A204.1 (cell line): ENCODE results near the gene L3MBTL4.
"Not testable (repeated sequence)": the region's sequence is repeated elsewhere in the genome, so short reads cannot be mapped to it uniquely, and the experiment has no call there.

Experiments used
- FAIRE-seq: peaks from 2 replicates; lab custom pipeline; 2012; peaks lifted over from hg19 to GRCh38; lab: Jason Lieb, UNC

L3MBTL4 gene

DNA sequence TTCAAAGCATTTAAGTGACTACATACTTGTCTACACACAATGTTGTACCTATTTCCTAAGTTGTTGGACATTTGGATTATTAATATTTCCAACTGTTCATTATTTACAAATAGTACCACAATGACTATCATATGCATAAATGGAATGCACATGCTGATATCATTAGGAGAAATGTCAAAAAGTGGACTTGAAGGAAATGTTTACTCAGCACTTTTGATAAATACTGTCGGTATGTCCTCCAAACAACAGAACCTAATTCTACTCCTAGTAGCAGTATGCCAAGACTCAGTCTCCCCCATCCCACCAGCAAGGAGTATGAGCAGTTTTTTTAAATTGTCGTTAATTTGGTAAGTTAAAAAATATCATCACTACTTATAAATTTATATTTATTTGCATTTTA, 116.8 kb downstream of the L3MBTL4 start:
- FAIRE-seq: no peak

DNA sequence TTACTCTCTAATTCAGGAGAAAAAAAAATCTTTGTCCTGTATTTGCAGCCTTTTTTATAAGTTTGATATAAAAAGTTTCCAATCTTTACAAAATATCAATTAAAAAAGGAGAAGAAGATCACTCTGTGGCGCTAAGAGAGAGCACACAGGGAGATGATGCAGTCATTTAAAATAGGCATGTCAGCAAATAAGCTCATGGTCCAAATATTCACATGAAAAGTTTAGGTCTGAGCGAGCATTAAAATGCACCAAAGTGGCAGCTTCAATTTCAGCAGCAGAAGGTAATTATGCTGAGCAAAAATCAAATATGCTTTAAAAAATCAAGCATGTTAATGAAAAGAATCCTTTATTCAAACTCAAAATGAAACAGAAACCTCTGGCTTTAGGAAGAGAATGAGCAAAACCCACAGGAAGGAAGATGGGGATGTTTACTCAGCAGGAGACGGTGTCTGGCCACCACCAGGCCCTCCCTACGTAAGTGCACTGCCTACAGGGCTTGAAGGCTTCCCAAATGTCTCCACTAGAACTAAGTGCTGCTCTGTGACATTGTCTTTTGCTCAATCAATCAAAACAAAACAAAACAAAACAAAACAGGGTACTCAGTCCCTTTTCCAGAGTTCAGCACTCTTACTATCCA, 120.4 kb downstream of the L3MBTL4 start:
- FAIRE-seq: no peak

DNA sequence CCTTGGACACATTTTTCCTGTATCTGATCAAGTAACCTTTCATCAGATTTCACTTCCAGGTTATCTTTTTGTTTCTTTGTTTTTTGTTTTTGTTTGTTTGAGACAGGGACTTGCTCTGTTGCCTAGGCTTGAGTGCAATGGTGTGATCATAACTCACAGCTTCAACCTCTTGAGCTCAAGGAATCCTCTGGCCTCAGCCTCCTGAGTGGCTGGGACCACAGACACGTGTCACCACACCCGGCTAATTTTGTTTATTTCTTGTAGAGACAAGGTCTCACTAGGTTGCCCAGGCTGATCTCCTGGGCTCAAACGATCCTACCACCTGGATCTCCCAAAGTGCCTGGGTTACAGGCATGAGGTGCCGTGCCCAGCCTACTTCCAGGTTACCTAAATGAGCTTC, 124.9 kb downstream of the L3MBTL4 start:
- no peak for FAIRE-seq

DNA sequence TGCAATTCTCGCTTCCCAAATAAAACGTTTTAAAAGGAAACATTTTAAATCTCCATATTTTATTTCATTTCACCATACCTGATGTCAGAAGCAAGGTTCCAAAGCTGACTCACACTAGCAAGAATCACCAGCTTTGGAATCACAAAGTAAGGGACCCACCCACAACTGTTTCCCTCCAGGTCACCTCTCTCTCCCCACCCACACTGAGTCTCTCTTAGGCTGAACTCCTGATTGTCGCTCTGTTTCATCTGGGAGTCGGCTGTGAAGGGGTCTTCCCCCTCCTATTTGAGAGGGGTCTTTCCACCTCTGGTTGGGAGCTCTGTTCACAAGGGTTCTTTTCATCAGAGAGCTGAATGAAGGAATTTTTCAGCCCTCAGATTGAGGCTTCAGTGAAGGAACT, 128.1 kb downstream of the L3MBTL4 start:
- FAIRE-seq: no peak

DNA sequence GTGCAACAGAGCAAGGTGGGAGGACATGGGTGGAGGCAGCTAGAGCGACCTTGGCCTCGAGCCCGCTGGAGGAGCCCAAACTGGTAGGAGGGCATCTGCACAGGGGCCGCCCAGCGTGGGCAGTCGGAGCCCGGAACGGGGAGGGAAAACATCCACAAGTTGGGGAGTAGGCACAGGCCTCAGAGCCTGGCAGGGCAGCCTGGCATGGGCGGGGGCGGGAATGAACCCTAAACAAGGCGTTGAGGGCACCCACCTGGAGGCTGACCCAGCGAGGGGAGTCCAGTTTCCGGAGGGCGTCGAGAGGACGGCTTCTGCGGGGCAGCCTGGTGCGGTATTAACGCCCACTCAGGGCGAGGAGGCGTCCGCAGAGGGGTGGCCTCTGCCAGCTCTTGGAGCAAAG, 129.9 kb downstream of the L3MBTL4 start:
- no peak for FAIRE-seq

DNA sequence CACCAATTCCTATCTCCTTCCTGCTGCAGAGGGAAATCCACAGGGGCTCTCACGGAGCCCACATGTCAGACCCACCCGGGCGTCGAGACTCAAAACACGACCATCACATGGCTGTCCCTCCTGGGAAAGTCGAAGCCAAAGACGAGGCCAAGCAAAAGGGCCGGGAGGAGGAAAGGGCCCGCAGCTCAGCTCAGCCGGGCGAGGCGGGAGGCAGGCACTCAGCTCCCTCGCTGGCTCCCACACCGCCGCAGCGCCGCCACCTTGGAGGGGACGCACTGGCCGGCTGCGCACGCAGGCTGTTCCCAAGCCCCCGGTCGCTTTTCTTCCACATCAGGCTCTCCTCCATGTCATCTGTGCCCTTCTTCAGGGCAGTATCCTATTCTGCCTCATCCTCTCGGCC, 130.4 kb downstream of the L3MBTL4 start:
- no peak for FAIRE-seq

DNA sequence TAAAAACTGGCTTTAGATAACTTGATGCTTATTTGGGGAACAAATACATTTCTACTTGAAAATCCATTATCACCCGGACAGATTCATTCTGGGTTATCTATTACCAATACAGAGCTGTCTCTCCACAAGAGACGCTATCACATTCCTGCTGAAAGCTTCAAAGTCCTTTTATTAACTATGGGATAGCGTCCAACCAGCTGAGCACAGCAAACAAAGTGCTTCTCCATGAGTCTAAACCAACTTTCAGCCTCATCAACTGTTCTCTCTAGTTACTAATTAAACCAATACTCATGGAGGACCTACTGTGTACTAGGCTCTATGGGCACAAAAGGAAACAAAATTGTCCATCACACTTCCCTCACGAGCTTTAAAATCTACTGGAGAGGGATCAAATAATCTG, 132.8 kb downstream of the L3MBTL4 start:
- no peak for FAIRE-seq

DNA sequence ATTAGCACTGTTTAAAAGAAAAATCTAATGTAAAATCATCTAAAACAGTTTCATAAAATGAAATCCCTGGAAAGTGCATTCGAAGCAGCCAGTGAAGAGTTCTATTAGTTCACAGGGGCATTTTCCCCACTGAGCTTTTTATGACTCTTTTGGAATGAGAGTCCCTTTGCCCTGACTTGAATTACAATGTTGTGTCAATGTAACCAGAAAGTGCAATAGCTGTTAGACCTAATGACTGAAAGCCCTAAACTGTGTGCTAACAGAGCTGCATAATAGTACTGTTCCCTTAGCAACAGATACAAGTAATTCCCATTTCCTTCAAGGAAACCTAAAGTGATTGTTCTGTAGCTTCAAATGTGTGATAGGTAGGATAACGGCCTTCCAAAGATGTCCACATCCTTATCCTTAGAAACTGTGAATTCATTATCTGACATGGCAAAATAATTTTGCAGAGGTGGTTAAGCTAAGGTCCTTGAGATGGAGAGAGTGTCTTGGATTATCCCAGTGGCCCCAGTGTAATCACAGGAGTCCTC, 134.4 kb downstream of the L3MBTL4 start:
- FAIRE-seq: no peak

DNA sequence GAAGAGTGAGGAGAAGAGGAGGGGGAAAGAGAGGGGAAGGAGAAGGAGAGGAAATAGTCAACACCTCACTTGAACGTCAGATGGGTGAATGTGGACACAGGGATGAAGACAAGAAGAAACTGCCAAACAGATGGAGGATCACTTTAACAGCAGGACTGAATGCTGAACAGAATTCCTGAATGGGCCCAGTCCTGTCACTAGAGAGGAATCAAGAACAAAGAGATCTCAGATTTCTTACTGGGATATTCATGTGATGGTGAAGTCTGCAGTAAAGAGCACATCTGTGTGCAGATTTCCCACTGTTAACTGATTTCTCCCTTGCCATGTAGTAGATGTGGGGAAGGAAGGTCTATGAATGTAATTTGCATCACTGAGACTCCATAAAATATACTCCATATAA, 135.4 kb downstream of the L3MBTL4 start:
- no peak for FAIRE-seq

DNA sequence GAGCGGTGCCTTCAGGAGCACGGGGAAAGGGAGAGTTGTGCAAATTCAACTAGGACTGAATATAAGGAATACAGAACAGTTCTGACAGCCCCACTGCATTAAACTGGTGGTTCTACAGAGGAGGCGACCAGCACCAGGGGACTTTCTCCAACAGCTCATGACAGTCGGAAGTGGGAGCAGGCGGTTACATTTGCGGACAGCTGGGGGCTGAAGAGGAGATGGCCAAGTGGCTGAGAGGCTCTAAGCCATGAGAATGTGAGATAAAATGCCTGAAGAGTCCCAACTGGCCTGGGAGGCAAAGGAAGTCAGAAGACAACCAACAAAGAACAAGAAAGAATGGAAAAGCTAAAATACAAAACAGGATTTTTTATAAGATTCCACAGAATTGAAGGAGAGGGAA, 141.3 kb downstream of the L3MBTL4 start:
- FAIRE-seq: no peak

DNA sequence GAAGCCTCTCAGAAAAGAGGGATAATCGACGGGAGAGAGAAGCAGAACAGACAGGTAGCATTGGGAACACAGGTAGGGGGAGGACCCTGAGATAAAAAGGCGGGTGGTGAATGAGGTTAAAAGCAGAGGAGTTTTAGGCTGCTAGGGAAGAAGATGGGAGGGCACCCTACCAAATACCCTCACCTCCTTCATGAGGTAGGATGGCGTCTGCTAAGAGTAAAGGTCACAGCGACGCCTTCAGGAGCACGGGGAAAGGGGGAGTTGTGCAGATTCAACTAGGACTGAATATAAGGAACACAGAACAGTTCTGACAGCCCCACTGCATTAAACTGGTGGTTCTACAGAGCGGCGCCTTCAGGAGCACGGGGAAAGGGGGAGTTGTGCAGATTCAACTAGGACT, 142.6 kb downstream of the L3MBTL4 start:
- FAIRE-seq: not testable (repeated sequence)

DNA sequence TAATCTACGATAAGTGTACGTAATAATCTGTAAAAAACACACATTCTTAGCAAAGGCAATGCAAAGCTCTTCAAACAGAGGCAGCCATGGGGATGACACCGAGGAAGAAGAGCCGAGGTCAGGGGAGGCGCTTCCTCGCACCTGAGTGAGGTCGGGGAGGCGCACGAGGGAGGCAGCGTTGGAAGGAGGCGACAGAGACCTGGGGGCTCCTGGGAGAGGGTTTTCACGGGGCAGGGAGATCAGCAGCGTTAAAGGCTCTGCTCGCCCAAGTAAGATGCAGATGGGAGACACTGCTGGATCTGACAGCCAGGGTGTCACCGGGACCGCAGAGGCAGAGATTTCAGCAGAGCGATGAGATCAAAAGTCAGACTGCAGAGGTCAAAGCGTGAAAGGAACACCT, 143.1 kb downstream of the L3MBTL4 start:
- no peak for FAIRE-seq

DNA sequence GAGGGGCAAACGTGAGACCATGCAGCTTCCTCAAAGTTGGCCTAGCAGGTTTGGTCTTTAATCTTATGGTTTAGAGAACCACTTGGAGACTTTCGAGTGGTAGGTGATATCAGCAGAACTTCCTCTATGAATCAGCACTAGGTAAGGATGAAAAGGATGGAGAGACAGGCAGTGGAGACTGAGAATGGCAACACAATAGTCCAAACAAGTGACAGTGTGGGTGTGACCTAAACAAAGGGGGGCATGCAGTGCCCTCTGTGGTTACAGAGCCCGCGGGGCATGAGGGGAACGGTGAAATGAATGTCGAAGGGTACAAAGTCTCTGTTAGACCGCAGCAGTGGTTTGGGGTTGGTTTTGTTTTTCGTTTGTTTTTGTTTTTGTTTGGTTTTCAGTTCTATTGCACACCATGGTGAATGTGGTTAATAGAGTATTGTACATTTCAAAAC, 143.9 kb downstream of the L3MBTL4 start:
- no peak for FAIRE-seq

DNA sequence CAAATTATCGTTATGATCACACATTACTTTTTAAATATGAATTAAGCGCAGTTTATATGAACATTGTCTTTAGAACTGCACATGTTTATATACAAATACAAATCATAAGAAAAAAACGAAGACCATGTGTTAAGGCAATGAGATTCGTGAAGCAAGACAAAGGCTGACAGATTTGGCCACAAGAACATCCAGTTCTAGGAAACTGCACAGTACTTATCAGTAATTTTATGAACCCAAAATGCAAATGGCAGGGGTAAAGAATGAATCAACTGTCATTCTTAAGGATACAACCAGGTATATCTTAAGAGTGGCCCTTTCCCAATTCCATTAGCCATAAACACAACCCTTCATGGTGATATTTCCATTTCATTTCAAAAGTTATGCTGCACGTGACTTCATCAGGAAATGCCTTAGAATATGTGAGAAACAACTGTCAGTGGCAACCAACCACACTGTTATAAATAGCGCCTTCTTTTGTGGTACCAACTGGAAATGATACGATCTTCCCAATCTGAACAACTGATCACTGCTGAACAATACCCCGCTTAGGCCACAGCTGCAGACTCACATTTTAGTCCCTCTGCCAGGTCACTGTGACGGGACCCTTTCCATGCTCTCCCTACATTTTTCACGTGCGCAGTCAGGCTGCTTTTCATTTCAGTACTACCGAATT, 144.9 kb downstream of the L3MBTL4 start:
- no peak for FAIRE-seq

DNA sequence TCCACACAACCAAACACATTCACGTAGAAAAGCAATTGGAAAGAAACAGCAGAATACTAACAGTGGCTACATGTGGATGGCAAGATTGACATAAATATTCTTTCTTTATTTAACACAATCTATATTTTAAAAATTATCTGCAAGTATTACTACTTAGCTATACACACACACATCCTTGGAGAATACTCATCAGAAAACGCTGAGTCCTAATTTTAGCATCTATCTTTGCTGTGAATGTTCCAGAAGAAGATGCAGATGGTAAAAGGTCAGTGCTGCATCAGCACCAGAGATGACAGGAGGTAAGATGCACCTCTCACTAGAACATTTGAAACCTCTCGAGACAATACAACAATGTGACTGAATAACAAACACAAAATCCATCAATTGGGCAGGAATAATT, 148.5 kb downstream of the L3MBTL4 start:
- no peak for FAIRE-seq

DNA sequence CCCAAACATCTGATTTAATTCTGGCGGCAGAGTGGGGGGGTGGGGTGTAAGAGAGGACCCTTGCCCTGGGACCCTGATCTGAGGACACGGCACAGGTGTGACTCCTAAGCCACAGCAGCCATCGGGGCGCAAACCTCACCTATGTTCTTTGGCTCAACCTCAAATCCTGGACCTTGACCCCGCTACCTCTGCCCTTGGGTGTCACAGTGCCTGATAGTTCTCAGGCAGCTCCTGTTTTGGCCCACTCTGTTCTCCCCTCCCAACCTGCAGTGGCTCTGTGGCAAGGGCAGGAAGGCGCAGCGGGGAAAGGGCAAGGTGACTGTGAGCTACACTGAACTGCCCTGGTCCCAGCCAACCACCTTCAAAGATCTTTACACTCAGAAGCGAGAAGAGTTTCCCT, 152.8 kb downstream of the L3MBTL4 start:
- FAIRE-seq: no peak

DNA sequence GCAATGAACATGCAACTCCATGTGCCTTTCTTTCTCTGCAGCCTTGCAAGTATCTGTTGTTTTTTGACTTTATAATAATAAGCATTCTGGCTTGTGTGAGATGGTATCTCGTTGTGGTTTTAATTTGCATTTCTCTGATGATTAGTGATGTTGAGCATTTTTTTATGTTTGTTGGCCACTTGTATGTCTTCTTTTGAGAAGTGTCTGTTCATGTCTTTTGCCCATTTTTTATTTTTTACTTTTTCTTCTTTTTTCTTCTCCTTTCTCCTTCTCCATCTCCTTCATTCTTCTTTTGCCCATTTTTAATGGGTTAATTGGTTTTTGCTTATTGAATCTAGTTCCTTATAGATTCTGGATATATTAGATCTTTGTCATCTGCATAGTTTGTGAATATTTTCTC, 155.4 kb downstream of the L3MBTL4 start:
- FAIRE-seq: not testable (repeated sequence)

DNA sequence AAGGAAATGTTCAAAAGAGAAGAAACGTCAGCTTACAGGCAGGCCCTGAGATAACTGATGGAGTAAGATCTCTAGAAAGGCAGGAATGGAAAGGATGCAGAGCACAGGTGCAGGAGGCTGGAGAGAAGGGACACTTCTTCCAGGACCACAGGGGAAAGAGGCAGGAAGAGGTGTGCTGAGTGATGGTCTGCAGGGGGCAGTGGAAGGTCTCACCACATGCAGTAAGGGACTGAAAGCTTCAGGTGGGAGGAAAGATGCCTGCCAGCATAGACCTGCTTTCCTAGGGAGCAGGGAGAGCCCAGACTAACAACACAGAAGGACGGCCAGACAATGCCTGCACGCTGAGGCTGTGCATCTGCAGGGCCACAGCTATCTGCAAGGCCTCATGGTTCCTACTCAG, 156.8 kb downstream of the L3MBTL4 start:
- no peak for FAIRE-seq

DNA sequence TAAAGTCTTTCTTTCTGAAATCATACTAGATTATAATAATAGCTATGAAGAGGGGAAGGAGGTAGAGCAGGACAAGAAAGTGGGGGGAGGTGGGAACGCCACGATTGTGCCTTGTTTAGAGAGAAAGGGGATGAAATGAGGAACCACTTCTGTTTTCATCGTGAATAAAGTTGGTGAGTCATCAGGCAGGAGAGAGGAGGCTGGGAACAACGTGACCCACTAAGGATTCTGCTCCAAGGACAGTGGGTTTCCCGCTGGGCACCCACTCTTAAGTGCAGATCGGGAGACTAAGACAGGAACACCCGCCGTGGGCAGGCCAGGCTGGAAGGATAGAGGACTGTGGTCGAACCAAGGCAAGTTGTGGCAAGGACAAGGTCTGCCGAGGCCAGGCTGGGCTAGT, 158.2 kb downstream of the L3MBTL4 start:
- FAIRE-seq: no peak

DNA sequence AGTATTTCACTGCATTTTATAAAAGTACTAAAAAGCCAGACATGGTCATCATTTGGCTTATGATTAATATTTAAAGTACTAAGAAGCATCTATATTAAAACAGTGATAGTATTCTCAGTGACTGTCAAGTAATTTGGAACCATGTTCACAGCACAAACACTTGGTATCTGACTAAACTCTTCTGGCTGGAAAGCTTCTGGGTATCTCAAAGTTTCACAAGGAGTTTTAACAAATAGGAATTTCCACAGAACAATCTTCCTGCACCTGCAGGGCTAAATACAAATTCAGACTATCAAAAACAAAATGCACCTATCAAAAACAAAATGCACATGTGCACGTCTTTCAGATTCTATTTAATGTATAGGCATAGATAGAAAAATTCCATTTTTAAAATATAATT, 158.8 kb downstream of the L3MBTL4 start:
- no peak for FAIRE-seq

DNA sequence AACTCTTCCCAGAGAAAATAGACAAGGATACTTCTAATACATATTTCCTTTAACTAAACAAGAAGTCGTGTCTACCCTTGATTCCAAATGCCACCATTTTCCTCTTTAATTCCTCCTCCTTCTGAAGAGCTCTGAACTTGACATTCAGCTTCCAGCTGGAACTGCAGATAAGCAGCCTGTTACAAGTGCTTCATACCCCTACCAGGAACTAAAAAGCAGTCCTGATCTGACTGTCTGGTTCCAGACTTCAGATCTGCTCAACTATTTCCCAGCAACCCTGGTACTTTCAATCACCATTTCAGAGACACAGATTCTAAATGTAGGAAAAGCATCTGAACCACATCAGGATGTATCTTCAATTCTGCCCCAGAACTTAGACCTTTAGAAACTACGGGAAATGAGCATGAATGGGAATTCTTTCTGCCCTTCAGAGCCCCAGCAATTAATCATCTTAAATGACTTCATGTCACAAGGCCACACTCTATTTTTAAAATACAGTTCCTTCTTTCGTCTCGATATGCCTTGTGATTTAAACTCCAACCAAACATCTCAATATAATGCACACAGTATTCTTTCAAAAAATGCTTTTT, 159.5 kb downstream of the L3MBTL4 start:
- no peak for FAIRE-seq

DNA sequence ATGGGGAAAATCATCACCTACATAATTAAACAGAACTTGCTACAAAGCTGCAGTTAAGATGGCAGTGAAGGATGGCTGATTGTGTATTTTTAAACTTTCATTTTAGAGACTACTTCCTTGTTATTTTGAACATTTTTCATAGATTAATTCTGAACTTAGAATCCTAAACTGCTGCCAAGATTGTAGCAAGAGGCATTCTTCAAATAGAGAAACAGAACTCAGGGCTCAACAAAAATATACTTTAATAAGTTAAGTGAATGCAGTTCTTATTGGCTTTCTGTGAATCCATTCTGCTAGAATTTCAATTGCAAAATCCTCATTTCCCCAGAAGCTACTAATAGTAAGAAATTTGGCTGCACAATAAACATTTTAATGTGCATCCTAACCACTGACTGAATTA, 160.3 kb downstream of the L3MBTL4 start:
- no peak for FAIRE-seq

DNA sequence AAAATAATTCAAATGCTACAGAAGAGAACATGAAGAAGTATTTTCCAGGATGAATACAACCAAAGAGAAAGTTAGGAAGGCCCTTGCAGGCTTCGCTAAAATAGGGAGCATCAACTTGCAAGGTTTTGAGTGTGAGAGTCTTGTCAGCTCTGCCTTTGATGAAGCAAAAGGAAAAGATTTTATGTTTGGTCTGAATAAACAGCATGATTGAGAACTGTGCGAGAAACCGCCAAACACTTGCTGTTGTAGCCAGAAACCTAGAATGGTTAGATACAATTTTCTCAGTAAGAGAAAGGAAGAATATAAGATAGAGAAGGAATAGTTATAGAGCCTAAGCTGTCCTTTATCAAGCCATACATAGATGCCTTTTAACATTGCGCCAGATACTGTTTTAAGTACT, 163.6 kb downstream of the L3MBTL4 start:
- FAIRE-seq: no peak

DNA sequence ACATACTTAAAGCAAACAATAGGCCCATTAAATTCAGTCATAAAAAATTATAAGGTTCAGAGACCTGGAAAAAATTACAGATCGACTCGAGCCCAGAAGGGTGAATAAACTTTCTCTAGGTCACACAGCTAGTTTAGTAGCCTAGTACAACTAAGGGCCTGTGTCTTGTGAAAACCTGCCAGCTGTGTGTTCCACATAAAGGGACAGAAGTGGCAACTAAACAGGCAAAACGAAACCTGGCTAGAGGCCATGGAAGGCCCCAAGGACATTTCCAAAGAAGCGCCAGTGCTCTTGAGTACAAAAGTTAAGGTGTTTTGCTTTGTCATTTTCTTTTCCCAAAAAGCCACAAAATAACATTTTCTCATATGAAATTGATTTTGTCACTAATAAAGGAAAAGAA, 164.9 kb downstream of the L3MBTL4 start:
- FAIRE-seq: no peak
